Liver (tissue), 2 donors: ENCODE data around the gene ZNF726.

Experiments used
- RXRA ChIP-seq, 2 donors: IDR thresholded peaks; 2 replicates each; pipeline ENCODE4 v1.6.1; 2017 to 2018; ENCODE audit warnings: antibody characterized with exemption in 2 of 2, mild to moderate bottlenecking in 1 of 2
- TF ChIP-seq, protein P1 (sequence below): IDR thresholded peaks from 2 replicates; pipeline ENCODE4 v1.6.1; 2016; ENCODE audit warnings: antibody characterized with exemption
- donor health status: healthy.

DNA sequence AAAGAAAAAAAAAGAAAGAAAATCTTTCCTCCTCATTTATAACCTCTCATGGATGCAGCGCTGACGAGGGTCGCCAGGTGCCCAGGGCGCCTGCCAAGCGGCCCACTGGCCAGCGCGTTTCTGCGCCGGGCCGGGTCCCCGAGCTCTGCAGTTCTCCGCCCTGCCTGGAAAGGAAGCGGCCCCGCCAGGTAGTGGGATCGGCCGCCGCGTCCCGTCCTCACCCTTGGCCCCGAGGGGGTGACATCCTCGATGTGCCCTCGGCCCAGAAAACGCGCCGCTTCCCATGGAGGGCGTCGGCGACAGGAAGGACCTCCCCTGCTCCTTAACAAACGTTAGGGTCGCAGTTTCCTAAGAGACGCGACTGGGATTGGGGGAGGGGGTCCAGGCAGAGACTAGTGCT lies 56.9 kb downstream of the ZNF726 start:
- no peak for TF ChIP-seq RXRA (IDR thresholded peaks at IDR 0.05)
- TF ChIP-seq, protein P1, sequence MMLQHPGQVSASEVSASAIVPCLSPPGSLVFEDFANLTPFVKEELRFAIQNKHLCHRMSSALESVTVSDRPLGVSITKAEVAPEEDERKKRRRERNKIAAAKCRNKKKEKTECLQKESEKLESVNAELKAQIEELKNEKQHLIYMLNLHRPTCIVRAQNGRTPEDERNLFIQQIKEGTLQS = no peak
